ENCODE measurements around the gene MRPS18A. TPM values are rescaled to one million over a fixed set of nuclear protein-coding genes. Genes with fewer than 3 reads are reported as not detected.

Gene MRPS18A
- total RNA-seq, 4 donors from 2014 or later, result 23.1 to 87.4 (median 36.4) TPM

DNA sequence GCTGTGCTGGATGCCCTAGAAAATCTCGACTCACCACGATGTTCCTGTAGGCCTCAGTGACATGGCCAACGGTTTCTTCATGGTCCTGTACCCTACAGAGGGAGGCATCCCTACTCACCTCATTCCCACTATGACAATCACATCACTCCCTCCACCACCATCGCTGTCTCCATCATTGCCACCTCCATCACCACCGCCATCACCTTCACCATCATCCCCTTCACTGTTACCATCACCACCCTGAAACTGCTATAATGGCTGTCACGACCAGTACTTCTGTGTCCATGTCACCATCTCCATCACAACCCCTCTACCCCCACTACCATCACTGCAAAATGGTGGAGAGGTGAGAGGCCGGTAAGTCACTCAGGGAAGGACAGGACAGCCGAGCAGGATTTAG, 29.8 kb upstream of the MRPS18A start:
- H3K9me3 ChIP-seq, result no peaks in the 10 kb centered on the region
- peaks cover 6 to 32% of the 10 kb centered on the region in 2 donors for H3K4me1 ChIP-seq
- no peaks in the 10 kb centered on the region for H3K36me3 ChIP-seq
- intact Hi-C loops (cut with DNase I; ENCODE audit: low total_unique reads), result no loop called here
- TF ChIP-seq, protein P1, sequence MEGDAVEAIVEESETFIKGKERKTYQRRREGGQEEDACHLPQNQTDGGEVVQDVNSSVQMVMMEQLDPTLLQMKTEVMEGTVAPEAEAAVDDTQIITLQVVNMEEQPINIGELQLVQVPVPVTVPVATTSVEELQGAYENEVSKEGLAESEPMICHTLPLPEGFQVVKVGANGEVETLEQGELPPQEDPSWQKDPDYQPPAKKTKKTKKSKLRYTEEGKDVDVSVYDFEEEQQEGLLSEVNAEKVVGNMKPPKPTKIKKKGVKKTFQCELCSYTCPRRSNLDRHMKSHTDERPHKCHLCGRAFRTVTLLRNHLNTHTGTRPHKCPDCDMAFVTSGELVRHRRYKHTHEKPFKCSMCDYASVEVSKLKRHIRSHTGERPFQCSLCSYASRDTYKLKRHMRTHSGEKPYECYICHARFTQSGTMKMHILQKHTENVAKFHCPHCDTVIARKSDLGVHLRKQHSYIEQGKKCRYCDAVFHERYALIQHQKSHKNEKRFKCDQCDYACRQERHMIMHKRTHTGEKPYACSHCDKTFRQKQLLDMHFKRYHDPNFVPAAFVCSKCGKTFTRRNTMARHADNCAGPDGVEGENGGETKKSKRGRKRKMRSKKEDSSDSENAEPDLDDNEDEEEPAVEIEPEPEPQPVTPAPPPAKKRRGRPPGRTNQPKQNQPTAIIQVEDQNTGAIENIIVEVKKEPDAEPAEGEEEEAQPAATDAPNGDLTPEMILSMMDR (IDR thresholded peaks at IDR 0.05), result no peak
- H3K27me3 ChIP-seq, result no peaks in the 10 kb centered on the region
- H3K4me3 ChIP-seq, result no peak overlapping the region
- H3K27ac ChIP-seq, result peak overlapping the region; percentile 70 to 76
- no peak for DNase-seq

DNA sequence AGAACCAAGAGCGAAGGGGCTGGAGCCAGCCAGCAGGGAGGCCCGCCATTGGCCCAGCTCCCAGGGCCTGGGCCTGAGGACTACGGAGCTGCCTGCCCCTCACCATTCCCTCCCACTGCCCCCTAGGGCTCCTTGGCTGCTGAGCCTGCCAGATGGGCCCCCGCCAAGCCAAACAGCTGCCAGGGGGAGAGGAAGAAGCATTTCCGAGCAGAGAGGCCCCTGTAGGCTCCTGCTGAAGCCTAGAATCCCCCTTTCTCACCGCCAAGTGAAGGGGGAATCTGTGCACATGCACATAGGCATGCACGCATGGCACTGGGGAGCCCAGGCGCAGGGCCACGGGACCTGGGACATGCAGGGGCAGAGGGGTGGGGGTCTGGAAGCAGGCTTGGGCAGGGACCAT, 28.5 kb upstream of the MRPS18A start:
- DNase-seq, result peak; percentile 74 to 83
- no peaks in the 10 kb centered on the region for H3K9me3 ChIP-seq
- H3K27me3 ChIP-seq, result no peaks in the 10 kb centered on the region
- intact Hi-C loops (cut with DNase I; ENCODE audit: low total_unique reads), result no loop called here
- H3K36me3 ChIP-seq, result no peaks in the 10 kb centered on the region
- H3K4me1 ChIP-seq, result peaks cover 6 to 25% of the 10 kb centered on the region in 2 donors
- H3K4me3 ChIP-seq, result no peak overlapping the region
- H3K27ac ChIP-seq, result peak overlapping the region; percentile 70 to 76
- TF ChIP-seq, protein P1 (IDR thresholded peaks at IDR 0.05), result no peak
- no peak for TF ChIP-seq POLR2A (IDR thresholded peaks at IDR 0.05)

DNA sequence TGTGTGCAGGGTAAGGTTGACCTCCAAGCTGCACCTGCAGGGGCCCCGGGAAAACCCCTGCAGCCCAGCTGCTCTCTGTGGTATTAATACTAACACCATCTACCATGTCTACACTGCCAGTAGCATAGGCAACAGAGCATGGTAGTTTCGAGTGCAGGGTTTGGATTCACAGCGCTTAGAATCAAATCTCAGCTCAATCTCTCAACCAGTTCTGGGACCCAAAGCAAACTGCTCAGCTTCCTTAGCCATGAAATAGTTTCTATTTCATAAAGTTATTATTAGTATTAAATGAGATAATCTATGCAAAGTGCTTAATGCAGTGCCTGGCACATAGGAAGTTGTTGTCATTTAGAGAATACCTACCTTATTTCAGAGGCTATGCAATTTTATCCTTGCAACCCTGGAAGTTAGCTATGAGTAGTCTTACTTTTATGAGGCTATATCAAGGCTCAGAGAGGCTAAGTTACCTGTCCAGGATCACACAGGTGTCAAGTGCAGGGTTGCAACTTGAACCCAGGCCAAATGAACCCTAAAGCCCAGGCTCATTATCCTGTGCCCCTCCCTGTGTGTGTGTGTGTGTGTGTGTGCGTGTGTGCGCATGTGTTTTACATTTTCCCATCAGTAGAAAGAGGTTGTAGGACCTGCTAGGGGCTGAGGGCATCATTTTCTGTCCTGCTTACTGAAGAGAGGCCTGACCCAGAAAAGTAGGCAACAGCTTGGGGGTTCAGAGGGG, 27.6 kb upstream of the MRPS18A start:
- intact Hi-C loops (cut with DNase I; ENCODE audit: low total_unique reads), result no loop called here
- H3K4me3 ChIP-seq, result no peak overlapping the region
- H3K27ac ChIP-seq, result peak overlapping the region; percentile 70 to 76
- H3K36me3 ChIP-seq, result no peaks in the 10 kb centered on the region
- no peaks in the 10 kb centered on the region for H3K27me3 ChIP-seq
- H3K4me1 ChIP-seq, result peaks cover 6 to 25% of the 10 kb centered on the region in 2 donors
- no peak for DNase-seq
- TF ChIP-seq, protein P1 (IDR thresholded peaks at IDR 0.05), result no peak
- no peak for TF ChIP-seq POLR2A (IDR thresholded peaks at IDR 0.05)
- H3K9me3 ChIP-seq, result no peaks in the 10 kb centered on the region

DNA sequence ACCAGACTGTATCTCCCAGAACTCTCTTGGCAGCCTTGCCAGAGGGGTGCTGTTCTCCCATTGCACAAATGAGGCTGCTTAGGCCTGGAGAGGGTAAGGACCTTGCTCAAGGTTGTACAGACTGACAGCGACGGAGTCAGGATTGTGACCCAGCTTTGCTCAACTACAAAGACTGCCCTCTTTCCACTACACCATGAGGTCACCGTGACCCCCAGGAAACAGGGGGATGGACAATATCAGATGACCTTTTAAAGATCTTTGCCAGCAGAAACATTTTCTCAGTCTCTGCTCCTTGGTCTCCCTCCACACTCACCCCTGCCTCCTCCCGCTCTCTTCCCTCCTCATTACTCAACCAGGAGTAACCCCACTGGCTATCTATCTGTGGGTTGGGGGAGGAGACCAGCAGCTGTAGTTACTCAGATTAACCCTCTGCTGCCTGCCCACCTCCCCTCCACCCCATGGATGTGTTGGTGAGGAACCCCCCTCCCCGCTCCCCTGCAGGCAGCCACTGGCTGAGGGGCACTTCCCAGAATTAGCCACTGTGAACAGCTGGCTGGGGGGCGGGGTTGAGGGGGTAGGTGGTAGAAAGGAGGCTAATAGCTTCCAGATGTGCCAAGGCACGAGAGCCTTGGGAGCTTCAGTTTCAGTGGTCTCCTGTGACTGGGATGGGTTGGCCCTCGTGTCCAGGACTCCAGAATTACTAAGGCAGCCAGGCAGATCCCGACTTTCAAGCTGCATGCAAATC, 26.9 kb upstream of the MRPS18A start:
- Histone ChIP-seq H3K4me3 (no peak overlapping the region), H3K27me3 (no peaks in the 10 kb centered on the region), H3K4me1 (peaks cover 6 to 25% of the 10 kb centered on the region in 2 donors), H3K27ac (peak overlapping the region; percentile 70 to 76), H3K9me3 (no peaks in the 10 kb centered on the region), H3K36me3 (no peaks in the 10 kb centered on the region)
- no peak for TF ChIP-seq POLR2A (IDR thresholded peaks at IDR 0.05)
- TF ChIP-seq, protein P1 (IDR thresholded peaks at IDR 0.05), result peak in 1 of 4 experiments; percentile 21
- intact Hi-C loops (cut with DNase I; ENCODE audit: low total_unique reads), result no loop called here
- peak; percentile 83 to 91 for DNase-seq
